NCI-H1092 (cell line): ENCODE data around the gene PRKAA2.
"Not testable (repeated sequence)": the region's sequence is repeated elsewhere in the genome, so short reads cannot be mapped to it uniquely, and the experiment has no call there.

ENCODE experiments used
- DNase-seq: peaks from one replicate; lab custom pipeline; 2025; lab: John Stamatoyannopoulos, UW

The PRKAA2 gene

GRCh38 chr1:56644919-56645676 is at the start of gene PRKAA2:
PRKAA2 (plus strand) TSS chr1:56645314; CDS start chr1:56645388, 74 bp downstream.
- peak; percentile 26 for DNase-seq

DNA sequence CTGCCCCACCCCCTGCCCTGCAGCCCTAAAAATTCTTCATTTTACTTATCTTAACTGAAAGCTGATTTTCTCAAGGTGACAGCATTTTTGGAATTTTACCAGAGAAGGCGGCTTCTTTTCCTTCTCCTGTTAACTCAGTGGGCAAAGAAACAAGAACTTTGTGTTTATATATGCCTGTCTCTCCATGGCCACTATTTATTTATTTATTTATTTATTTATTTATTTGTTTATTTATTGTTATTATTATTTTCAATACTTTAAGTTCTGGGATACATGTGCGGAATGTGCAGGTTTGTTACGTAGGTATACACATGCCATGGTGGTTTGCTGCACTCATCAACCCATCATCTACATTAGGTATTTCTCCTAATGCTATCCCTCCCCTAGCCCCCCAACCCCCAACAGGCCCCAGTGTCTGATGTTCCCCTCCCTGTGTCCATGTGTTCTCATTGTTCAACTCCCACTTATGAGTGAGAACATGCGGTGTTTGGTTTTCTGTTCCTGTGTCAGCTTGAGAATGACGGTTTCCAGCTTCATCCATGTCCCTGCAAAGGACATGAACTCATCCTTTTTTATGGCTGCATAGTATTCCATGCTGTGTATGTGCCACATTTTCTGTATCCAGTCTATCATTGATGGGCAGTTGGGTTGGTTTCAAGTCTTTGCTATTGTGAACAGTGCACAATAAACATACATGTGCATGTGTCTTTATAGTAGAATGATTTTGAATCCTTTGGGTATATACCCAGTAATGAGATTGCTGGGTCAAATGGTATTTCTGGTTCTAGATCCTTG is 49.5 kb upstream of the PRKAA2 start:
- DNase-seq: not testable (repeated sequence)

- not testable (repeated sequence) for DNase-seq
Observed at GRCh38 chr1:56610097-56610496, 35.0 kb upstream of the PRKAA2 start.

GRCh38 chr1:56610770-56611169 is 34.3 kb upstream of the PRKAA2 start:
- not testable (repeated sequence) for DNase-seq

GRCh38 chr1:56617141-56617540 is 28.0 kb upstream of the PRKAA2 start:
- no peak for DNase-seq

DNA sequence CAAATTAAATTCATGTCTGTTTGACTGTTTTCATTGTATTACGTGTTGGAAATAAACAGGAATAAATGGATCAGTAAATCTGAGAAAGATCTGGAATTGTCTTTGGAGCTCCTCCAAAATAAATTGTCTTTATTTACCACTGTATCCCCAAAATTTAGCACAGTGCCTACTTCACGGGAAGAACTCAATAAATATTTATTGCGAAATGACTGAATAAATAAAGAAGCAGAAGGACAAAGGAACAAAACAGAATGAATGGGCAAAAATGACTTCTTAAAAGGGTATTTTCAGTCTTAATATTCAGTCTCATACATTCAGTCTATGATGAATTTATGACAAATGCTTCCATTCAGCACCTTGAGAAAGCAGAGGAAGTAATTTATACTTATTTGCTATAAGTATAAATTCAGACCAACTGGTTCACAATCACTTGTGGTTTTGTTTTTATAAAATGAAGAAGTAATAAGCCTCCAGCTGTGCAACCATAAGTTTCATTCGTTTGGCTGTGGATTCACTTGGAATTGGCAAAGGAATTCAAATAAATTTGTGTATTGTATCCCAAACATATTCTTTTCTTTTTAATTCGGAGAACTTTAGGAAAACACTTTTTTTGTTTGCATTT is 19.2 kb upstream of the PRKAA2 start:
- no peak for DNase-seq

GRCh38 chr1:56626546-56626945 is 18.6 kb upstream of the PRKAA2 start:
- no peak for DNase-seq

DNA sequence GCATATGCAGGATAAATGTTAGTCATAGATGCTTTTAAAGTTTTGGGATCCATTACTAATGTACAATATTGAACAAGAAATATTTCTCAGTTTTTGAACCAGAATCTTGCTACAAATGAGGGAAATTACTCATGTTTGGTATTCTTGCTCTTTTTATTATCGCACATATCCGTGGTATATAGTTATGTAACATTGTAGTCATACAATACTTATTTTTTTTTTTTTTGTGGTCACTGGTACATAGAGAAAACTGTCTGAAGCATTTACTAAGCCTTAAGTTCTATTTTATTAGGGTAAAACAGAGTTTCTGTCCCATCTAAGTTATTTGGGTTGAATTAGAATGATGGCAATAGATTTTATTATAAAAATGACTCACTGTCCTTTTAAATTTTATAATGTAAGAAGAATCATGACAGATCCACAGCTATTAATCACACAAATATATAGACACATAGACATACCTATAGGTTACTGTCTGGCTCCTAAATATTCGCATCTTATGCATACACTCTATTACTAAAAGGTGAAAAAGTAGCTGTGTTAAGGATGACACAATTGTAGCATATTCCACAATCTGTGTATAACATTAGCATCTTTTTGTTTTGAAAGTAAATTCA is 18.0 kb upstream of the PRKAA2 start:
- no peak for DNase-seq

DNA sequence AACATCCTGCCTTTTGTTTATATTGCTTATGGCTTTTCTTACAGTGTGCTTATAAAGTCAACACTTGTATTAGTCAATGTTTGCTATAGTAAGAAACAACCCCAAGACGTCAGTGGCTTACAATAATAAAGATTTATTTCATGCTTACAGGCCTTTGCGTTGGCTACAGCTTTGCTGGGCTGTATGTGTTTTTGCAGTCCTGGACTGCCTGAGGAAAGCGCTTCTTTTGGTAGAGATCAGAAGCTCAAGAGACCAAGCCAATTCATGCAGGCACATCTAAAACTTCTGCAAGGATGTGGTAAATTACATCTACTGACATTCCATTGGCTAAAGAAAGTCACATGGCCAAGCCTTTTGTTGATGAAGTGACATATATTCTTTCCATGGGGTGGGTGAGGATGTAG is 17.5 kb upstream of the PRKAA2 start:
- no peak for DNase-seq

GRCh38 chr1:56630786-56631185 is 14.3 kb upstream of the PRKAA2 start:
- no peak for DNase-seq

DNA sequence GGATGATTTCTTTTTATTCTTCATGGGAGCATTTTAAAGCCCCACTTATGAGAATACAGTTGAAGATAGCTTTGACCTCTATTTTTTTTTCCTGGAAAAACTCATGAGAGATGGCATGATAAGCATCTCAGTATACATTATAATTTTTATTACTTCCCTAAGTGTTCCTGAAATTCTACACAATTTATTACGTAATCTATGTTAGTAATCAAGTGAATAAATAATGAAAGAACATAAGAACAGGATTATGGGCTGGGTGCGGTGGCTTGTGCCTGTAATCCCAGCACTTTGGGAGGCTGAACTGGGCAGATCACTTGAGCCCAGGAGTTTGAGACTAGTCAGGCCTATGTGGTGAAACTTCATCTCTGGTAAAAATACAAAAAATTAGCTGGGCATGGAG is 13.2 kb upstream of the PRKAA2 start:
- DNase-seq: no peak

DNA sequence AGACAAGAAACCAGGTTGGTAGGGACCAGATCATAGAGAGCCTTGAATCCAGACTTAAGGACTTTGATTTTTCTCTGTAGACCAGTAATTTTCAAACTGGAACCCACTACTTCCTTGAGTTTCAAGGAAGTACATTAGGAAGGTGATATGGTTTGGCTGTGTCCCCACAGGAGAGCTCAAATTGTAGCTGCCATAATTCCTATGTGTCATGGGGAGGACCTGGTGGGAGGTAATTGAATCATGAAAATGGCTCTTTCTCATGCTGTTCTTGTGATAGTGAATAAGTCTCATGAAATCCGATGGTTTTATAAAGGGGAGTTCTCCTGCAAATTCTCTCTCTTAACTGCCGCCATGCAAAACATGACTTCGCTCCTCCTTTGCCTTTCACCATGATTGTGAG is 10.1 kb upstream of the PRKAA2 start:
- DNase-seq: no peak

- DNase-seq: no peak
Observed at GRCh38 chr1:56638248-56638647, 6.9 kb upstream of the PRKAA2 start.

DNA sequence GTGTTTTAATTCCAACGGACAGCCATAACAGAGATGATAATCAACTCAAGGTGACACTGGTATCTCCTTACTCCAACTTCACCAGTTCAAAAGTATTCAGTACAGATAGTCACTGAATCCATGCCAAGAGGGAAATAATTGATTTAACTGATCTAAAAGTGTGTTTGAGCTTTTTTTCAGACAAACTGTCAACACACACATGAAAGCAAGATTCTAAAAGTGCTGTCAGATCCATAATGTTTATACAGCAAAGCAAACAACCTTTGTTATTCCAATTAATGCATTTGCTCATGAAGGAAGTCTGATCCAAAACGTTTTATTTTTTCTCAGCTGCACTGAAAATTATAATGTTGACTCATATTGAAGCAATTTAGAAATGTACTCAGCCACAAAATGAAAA is 5.9 kb upstream of the PRKAA2 start:
- DNase-seq: no peak

DNA sequence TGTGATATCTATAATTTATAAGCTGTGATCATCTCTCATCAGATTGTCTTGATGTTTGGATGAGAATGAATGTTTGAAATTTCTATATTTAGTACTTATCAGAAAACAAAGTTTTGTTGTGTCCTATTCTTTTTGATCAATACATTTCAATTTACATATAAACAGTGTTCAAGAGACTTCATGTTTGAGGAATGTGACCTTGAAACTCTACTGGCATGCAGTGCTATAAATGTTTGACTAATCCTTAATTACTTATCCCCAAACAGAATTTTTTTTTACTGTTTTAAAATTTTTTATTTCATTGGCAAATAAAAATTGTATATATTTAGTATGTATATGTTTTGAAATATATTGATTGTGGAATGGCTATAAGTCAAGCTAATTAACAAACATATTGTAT is 1.5 kb upstream of the PRKAA2 start:
- DNase-seq: no peak

- no peak for DNase-seq
Observed at GRCh38 chr1:56644064-56644918, 823 bp upstream of the PRKAA2 start.

- no peak for DNase-seq
Observed at GRCh38 chr1:56645677-56646305, 677 bp downstream of the PRKAA2 start.

GRCh38 chr1:56646611-56647010 is 1.5 kb downstream of the PRKAA2 start:
- DNase-seq: no peak

DNA sequence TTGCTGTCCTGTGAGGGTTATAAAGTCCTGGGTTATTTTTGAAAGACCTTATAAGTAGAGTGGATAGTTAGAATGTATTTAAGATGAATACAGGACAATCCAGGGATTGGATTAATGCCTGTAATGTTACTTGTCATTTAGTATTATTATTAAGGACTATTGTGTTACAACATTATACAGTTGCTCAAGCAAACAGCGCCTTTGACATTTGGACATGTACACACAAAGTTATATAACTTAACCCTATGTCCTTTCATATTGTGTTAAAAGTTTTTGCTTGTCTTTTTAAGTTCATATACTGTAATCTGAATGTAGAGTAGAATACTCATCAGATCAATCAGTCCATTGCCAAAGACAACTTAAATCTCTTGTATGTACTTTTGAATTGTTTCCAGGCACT is 2.0 kb downstream of the PRKAA2 start:
- DNase-seq: no peak

- DNase-seq: no peak
Observed at GRCh38 chr1:56648546-56648945, 3.4 kb downstream of the PRKAA2 start.
